HG02938 (cell line): ENCODE data around the gene AKAP8L.
"Not testable (repeated sequence)": the region's sequence is repeated elsewhere in the genome, so short reads cannot be mapped to it uniquely, and the experiment has no call there.

Experiments used
- ATAC-seq: cut with Tn5 transposase; IDR thresholded peaks from one replicate; pipeline ENCODE4 v1.9.1; 2021; ENCODE audit warnings: mild to moderate bottlenecking, moderate library complexity; ENCODE audit not compliant: unreplicated experiment

AKAP8L gene

DNA sequence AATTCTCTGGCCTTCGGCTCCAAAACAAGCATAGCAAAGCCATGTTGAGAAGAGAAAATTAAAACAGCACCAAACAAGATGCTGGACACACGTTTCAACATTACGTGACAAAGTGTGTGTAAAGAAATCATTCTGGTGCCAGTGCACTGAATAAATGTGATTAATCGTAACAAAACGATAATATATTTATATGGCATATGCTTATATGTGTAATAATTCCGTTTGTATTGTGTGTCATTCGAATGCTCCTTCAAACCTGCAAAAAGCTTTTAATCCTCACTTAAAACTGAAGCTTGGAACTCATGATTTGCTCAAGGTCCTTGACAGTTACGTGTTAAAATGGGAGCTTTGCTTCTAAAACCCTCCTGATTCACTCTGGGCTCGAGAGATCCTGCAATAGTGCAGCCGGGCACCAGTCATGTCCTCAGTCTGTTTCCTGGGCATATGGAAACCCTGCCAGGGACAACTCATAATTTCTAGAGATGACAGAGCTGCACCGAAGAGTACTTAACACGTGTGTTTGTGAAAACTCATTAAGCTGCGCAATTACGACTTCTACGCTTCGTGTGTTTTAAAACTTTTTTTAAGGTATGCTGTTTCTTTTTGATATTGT lies 731 bp upstream of the AKAP8L start:
- no peak for ATAC-seq

GRCh38 chr19:15418231-15418578 lies 583 bp downstream of the AKAP8L start:
- no peak for ATAC-seq

GRCh38 chr19:15417699-15418098 lies 1.1 kb downstream of the AKAP8L start:
- ATAC-seq: no peak

- ATAC-seq: no peak
These were observed 6.0 kb downstream of the AKAP8L start for GRCh38 chr19:15412832-15413231.

DNA sequence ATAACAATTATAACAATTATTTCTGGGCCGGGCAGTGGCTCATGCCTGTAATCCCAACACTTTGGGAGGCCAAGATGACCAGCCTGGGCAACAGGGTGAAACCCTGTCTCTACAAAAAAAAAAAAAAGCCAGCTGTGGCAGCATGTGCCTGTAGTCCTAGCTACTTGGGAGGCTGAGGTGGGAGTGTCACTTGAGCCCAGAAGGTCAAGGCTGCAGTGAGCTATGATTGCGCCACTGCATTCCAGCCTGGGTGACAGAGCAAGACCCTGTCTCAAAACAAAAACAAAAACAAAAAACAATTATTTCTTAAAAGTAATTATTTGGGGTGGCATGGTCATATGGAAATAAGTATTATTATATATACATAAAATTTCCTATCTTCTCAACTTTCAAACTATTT lies 7.4 kb downstream of the AKAP8L start:
- not testable (repeated sequence) for ATAC-seq

DNA sequence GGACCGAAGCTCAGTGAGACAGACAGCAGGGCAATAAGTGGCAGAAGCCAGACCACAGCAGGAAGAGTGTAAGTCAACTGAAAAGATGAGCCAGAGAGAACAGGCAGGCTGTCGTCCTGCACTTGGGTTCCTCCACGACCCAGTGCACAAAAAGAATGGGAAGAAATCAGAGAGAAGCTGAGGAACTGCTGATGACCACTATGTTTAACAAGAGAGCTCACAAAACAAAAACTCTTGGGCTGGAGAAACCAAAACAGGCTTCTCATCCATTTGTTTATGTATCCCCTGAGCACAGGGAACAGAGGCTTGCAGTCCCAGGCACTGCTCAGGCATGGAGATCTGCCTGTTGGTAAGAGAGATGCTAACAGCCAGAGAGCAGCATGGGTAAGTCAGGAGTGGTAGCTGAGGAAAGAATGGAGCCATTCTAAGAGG lies 14.0 kb downstream of the AKAP8L start:
- no peak for ATAC-seq

- ATAC-seq: no peak
These were observed 14.6 kb downstream of the AKAP8L start for GRCh38 chr19:15404097-15404779.

- no peak for ATAC-seq
These were observed 15.6 kb downstream of the AKAP8L start for GRCh38 chr19:15403151-15403531.

DNA sequence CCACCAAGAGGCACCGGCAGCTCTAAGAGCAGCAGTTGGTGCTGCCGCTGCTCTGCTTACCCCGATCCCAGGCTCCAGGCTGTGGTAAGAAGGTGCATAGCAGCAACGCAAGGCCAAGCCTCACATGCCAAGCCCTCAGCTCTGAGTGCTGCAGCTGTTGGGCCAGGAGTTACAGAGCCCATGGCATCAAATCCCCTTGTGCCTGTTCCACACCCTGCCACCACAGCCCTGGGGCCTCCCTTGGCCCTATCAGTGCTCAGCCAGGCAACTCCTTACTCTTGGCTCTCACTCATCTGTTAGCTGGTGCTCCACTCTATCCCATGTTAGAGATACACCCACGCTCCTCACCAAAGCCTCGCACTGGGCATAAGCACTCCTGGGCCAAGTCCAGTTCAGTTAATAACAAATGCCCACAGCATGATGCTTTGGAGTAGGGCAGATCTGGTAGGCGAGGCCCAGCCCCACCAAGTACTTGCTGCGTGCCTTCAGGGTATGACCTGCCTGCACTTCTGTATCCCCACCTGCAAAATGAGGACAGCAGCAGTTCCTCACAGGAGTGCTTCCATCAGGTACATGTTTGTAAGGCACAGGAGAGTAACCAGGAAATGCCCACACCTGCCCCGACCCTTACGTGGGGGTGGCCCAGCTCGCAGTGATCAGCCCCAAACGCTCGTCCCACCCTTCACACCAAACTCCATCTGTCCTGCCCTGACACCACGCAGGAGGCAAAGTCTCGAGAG lies 16.2 kb downstream of the AKAP8L start:
- ATAC-seq: no peak

DNA sequence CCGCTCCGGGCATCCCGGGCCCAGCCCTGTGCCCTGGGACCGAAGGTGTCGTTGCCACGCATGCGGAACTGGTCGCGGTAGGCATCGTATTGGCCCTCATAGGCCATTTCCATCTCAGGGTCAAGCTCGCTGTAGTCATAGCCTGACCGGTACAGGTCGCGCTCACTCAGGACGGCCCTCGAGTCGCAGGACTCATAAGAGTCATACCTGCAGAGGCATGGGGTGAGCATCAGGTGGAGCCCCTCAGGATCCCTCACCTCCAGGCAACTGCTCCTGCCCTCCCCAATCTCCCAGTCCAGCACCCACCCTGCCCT lies 17.4 kb downstream of the AKAP8L start:
- ATAC-seq: no peak

- no peak for ATAC-seq
These were observed 18.0 kb downstream of the AKAP8L start for GRCh38 chr19:15400521-15401396.

DNA sequence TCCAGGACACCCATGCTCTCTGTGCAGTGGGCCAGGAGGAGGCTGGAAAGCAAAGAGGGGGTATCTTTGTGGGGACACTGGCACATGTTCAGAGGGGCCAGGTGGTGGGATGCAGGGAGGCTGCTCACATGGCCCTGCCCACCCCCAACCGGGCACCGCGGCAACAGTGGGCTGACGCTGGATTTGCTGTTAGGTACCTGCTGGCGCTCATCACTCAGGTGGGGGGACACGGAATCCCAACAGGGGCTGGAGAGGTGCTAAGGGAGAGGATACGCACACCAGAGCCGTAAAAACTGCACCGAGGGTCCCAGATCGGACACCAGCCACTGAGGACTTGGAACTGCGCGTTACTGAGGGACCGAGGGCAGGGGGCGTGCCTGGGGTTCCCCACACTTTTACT lies 19.2 kb downstream of the AKAP8L start:
- ATAC-seq: no peak

DNA sequence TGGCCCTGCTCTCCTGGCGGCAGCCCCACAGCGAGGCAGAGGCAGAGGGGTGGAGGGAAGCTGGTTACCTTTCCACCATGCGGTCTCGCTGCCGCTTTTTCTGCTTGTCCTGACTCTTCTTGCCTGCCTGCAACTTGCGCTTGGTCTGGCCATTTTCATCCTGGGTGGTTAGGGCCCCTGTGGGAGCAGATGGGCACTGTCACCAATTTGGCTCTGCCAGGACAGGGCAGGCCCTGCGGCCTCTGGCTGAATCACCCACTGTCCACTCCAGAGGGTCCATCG lies 19.6 kb downstream of the AKAP8L start:
- no peak for ATAC-seq

DNA sequence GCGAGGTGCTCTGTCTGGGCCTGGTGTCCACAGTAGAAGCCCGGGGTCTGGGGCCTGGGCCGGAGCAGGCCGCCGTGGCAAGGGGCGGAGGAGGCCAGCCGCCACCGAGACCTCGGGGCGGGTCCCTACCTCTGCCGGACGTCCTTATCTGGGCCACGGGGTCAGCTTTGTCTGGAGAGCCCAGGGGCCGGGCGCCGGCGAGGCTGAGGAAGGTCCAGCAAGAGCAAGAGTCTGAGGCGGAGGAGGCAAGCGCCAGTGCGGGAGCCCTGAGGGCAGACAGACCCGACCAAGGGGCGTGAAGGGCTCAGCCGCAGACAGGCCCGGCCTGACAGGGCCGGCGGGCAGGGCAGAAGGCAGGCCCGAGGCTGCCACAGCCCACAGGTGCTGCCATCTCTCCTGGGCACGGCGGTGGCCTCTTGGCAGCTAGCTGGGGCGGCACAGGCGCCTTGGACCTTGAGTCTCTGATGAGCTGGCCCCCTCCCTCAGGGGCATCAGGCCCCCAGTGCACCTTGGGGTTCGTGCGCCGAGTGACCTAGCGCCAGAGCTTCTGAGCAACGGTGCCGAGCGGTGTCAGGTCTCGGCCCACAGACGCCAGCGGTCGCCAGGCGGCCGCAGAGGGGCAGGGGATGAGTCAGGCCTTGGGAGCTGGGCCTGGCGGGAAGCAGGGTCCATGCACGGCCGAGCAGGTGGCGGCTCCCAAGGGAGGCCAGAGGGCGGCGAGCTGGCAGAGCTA lies 20.1 kb downstream of the AKAP8L start:
- no peak for ATAC-seq

- no peak for ATAC-seq
These were observed 21.0 kb downstream of the AKAP8L start for GRCh38 chr19:15397782-15398181.

GRCh38 chr19:15397236-15397635 lies 21.6 kb downstream of the AKAP8L start:
- ATAC-seq: no peak

DNA sequence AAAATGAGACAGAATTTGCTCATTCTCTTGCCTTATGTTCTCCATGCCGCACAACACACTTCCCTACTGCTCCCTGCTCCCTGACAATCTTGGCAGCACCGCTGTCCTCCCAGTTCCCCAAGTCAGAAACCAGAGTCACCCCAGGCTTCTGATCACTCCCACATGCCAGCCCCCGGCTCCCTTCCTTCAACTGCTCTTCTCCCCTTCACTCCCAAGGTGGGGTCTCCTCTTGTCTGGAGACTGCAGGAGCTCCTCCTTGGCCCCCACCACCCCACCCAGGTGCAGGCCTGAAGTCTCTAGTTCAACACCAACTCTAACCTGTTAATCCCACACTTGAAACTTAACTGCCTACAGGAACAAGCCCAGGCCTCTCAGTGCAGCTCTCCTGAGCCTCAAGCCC lies 22.4 kb downstream of the AKAP8L start:
- no peak for ATAC-seq

- ATAC-seq: not testable (repeated sequence)
These were observed 23.5 kb downstream of the AKAP8L start for GRCh38 chr19:15395251-15395650.

DNA sequence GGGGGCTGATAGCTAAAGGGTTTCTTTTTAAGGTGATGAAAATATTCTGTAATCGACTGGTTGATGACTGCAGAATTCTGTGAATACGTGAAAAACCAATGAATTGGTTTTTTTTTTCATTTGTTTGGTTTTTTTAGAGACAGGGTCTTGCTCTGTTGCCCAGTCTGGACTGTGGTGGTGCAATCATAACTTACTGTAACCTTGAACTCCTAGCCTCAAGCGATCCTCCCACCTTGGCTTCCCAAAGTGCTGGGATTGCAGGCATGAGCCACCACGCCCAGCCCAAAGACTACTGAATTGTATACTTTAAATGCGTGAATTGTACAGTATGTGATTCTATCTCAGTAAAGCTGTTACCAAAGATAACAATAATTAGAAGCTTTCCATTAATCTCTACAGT lies 24.4 kb downstream of the AKAP8L start:
- no peak for ATAC-seq

GRCh38 chr19:15393963-15394362 lies 24.8 kb downstream of the AKAP8L start:
- no peak for ATAC-seq

DNA sequence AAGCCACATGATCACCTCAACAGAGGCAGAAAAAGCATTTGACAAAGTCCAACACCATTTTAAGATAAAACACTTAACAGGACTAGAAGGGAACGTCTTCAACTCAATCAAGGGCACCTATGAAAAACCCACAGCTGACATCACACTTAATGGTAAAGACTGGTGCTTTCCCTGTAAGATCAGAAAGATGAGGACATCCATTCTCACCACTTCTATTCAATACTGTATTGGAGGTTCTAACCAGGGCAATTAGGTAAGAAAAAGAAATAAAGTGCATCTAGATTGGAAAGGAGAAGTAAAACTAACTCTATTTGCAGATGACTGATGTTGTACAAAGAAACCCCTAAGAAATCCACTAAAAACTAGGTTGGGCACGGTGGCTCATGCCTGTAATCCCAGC lies 28.0 kb downstream of the AKAP8L start:
- ATAC-seq: no peak
